ENCODE data around the gene ARHGEF6.
A peak's percentile ranks its signal among the peaks of the same experiment; 100 is the strongest.
"Not testable (repeated sequence)": the region's sequence is repeated elsewhere in the genome, so short reads cannot be mapped to it uniquely, and the experiment has no call there.

ARHGEF6 gene

DNA sequence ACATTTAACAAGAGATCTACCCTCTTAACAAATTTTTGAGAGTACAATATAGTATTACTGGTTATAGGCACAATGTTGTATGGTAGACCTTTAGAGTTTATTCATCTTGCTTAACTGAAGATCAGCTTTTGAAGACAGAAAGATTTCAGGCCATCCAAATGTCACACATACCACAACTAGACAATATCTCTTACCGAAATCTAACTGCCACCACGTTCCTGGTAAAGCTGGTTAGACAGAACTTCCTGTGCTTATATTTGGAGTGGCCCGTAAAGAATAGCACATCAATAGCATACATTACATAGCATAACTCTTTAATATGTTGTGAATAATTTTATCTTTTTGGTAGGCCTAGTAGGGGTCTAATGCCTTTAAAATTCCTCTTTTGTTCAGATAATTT lies 29.8 kb upstream of the ARHGEF6 start:
- ATAC-seq (replicated peaks; ENCODE audit: extremely low read depth, poor library complexity, severe bottlenecking) (no peak), DNase-seq (ENCODE audit: low spot score in 2 of 2) (no peak)
- H3K27ac Mint-ChIP-seq (ENCODE audit: low read depth), result no peak overlapping the region
- H3K4me3 Mint-ChIP-seq, result no peak overlapping the region
- H3K27me3 Mint-ChIP-seq, result no peaks in the 10 kb centered on the region
- H3K9me3 Mint-ChIP-seq, result no peaks in the 10 kb centered on the region
- peaks cover 4% of the 10 kb centered on the region for H3K36me3 Mint-ChIP-seq (ENCODE audit: insufficient read depth)
- H3K4me1 Mint-ChIP-seq, result no peaks in the 10 kb centered on the region

DNA sequence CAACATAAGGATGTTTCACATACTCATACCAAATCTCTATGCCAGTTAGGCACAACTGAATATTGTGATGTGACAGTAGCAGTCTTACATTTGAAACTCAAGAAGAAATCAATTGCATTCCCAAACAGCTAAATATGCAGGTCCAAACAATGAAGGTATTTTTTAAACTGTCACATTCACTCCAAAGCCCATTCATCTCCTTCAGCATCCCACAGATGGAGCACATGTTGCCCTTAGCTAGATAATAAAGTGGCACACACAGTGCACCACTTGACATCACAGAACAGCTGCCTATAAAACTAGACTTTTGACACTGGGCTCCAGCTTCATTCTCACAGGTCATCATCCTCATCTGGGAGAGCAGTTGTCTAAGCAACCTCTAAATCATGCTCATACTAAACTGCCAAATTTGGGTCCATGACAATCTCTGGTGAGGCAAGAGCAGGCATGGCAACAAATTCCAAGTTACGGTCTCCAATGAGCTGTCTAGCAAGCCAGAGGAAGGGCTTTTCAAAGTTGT lies 26.2 kb upstream of the ARHGEF6 start:
- Mint-ChIP-seq H3K4me3 (no peak overlapping the region), H3K27me3 (no peaks in the 10 kb centered on the region), H3K27ac (ENCODE audit: low read depth) (no peak overlapping the region), H3K9me3 (no peaks in the 10 kb centered on the region), H3K4me1 (no peaks in the 10 kb centered on the region), H3K36me3 (ENCODE audit: insufficient read depth) (peaks cover 4% of the 10 kb centered on the region)
- DNase-seq (ENCODE audit: low spot score in 2 of 2) (no peak), ATAC-seq (replicated peaks; ENCODE audit: extremely low read depth, poor library complexity, severe bottlenecking) (no peak)

DNA sequence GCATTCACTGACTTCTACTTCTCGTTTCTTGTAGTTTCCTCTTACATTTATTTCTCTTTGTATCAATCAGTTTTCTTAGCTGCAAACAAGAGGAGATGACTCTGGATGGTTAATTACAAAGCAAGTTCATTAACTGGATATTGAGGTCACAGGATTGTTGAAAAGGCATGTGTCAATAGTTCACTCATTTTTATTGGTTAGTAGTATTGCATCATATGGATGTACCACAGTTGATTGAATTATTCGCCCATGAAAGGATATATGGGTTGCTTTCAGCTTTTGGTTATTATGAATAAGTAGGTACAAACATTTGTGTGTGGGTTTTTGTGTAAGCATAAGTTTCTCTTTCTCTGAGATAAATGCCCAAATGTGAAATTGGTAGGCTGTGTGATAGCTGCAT lies 21.8 kb upstream of the ARHGEF6 start:
- ATAC-seq (replicated peaks; ENCODE audit: extremely low read depth, poor library complexity, severe bottlenecking) (no peak), DNase-seq (ENCODE audit: low spot score in 2 of 2) (no peak)
- Mint-ChIP-seq H3K27ac (ENCODE audit: low read depth) (no peak overlapping the region), H3K36me3 (ENCODE audit: insufficient read depth) (peaks cover 4% of the 10 kb centered on the region), H3K9me3 (no peaks in the 10 kb centered on the region), H3K4me1 (peaks cover 7% of the 10 kb centered on the region), H3K4me3 (no peak overlapping the region), H3K27me3 (no peaks in the 10 kb centered on the region)

DNA sequence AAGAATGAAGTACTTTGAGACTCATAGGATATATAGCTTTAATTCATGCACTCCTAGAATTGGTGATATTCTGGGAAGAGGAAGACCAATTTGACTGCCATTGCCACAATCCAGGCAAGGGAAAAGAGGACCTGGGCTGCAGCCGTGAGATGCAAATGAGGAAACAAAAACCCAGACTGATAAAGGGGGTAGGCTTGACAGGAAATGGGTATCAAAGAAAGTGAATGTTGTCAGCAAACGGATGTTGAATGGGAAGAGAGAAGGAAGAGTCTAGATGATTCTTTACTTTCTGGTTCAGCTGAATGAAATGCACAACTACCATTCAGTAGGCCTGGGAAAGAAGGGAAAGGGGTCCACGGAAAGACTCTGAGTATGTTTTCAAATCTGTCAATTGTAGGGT lies 17.1 kb upstream of the ARHGEF6 start:
- H3K27me3 Mint-ChIP-seq, result no peaks in the 10 kb centered on the region
- no peak for ATAC-seq (replicated peaks; ENCODE audit: extremely low read depth, poor library complexity, severe bottlenecking)
- no peak overlapping the region for H3K27ac Mint-ChIP-seq (ENCODE audit: low read depth)
- H3K4me1 Mint-ChIP-seq, result peaks cover 8% of the 10 kb centered on the region
- DNase-seq (ENCODE audit: low spot score in 2 of 2), result no peak
- no peaks in the 10 kb centered on the region for H3K9me3 Mint-ChIP-seq
- peaks cover 2% of the 10 kb centered on the region for H3K36me3 Mint-ChIP-seq (ENCODE audit: insufficient read depth)
- no peak overlapping the region for H3K4me3 Mint-ChIP-seq

DNA sequence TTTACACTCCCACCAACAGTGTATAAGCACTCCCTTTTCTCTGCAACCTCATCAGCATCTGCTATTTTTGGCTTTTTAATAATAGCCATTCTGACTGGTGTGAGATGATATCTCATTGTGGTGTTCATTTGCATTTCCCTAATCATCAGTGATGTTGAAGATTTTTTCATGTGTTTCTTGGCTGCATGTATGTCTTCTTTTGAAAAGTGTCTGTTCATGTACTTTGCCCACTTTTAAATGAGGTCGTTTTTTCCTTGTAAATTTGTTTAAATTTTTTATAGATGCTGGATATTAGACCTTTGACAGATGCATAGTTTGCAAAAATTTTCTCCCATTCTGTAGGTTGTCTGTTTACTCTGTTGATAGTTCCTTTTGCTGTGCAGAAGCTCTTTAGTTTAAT lies 14.4 kb upstream of the ARHGEF6 start:
- H3K27ac Mint-ChIP-seq (ENCODE audit: low read depth); H3K4me1 Mint-ChIP-seq; H3K27me3 Mint-ChIP-seq; H3K36me3 Mint-ChIP-seq (ENCODE audit: insufficient read depth); DNase-seq (ENCODE audit: low spot score in 2 of 2); H3K4me3 Mint-ChIP-seq; H3K9me3 Mint-ChIP-seq; ATAC-seq (replicated peaks; ENCODE audit: extremely low read depth, poor library complexity, severe bottlenecking): not testable (repeated sequence)

DNA sequence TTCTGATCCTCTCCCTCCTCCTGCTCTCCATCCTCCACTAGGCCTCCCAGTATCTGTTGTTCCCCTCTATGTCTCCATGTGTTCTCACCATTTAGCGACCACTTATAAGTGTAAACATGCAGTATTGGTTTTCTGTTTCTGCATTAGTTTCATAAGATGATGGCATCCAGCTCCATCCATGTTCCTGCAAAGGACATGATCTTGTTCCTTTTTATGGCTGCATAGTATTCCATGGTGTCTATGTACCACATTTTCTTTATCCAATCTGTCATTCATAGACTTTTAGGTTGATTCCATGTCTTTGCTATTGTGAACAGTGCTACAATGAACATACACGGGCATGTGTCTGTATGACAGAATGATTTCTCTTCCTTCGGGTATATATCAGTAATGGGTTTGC lies 13.9 kb upstream of the ARHGEF6 start:
- H3K27me3 Mint-ChIP-seq; H3K4me3 Mint-ChIP-seq; H3K9me3 Mint-ChIP-seq; H3K4me1 Mint-ChIP-seq; H3K27ac Mint-ChIP-seq (ENCODE audit: low read depth); DNase-seq (ENCODE audit: low spot score in 2 of 2); ATAC-seq (replicated peaks; ENCODE audit: extremely low read depth, poor library complexity, severe bottlenecking); H3K36me3 Mint-ChIP-seq (ENCODE audit: insufficient read depth): not testable (repeated sequence)

DNA sequence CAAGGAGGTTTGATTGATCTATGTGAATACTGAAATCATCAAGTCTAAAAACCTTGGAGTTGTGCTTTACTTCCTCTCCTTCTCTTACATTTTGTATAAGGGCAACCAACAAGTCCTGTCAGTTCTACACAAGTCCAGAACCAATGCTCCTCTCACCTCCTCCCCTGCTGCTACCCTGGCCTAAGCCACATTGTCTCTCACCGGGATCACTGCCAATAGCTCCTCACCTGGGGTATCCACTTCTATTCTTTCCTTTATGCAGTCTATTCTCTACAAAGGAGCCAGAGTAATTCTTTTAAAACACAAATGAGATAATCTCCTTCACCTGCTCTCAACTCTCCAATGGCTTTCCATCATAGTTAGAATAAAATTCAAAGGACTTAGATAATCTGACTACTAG lies 13.3 kb upstream of the ARHGEF6 start:
- no peaks in the 10 kb centered on the region for H3K36me3 Mint-ChIP-seq (ENCODE audit: insufficient read depth)
- peaks cover 8% of the 10 kb centered on the region for H3K4me1 Mint-ChIP-seq
- no peak overlapping the region for H3K27ac Mint-ChIP-seq (ENCODE audit: low read depth)
- no peak overlapping the region for H3K4me3 Mint-ChIP-seq
- ATAC-seq (replicated peaks; ENCODE audit: extremely low read depth, poor library complexity, severe bottlenecking), result no peak
- DNase-seq (ENCODE audit: low spot score in 2 of 2), result no peak
- no peaks in the 10 kb centered on the region for H3K9me3 Mint-ChIP-seq
- no peaks in the 10 kb centered on the region for H3K27me3 Mint-ChIP-seq

DNA sequence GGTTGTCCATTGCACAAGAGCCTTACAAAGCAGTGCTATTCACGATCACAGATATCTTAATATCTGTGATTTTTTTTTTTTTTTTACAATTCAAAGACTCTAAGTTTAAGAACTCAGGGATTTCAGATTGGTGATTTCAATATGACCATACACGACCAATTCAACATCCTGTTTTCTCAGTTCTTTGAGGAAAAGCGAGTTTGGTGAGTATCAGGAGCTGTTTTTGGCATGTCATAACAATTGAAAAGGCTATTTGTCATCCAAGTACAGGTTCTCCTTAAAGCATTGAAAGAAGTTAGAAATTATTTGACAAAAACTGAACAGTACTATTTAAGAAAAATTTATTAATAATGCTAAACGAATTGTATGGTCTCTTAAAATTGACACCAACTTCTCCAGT lies 9.1 kb upstream of the ARHGEF6 start:
- ATAC-seq (replicated peaks; ENCODE audit: extremely low read depth, poor library complexity, severe bottlenecking) (no peak), DNase-seq (ENCODE audit: low spot score in 2 of 2) (no peak)
- Mint-ChIP-seq H3K4me3 (no peak overlapping the region), H3K27ac (ENCODE audit: low read depth) (no peak overlapping the region), H3K36me3 (ENCODE audit: insufficient read depth) (no peaks in the 10 kb centered on the region), H3K27me3 (no peaks in the 10 kb centered on the region), H3K4me1 (no peaks in the 10 kb centered on the region), H3K9me3 (no peaks in the 10 kb centered on the region)

DNA sequence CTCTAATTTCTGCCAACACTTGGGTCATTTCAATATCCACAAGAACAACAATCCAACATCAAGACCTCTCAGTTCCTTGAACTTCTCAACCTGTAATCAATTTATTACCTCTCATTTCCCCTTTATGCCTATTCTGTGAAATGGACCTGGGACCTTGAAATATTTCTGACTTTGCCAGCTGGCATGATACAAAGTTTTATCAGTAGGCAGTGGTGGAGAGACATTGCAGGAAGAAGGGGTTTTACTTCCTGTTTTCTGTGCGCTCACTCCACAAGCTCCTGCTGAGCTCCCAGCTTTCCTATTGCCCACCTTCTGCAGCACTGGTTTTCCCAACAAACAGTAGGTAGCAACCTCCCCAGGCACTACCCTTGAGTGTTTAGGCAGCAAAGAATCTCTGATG lies 3.5 kb upstream of the ARHGEF6 start:
- Mint-ChIP-seq H3K36me3 (ENCODE audit: insufficient read depth) (peaks cover 2% of the 10 kb centered on the region), H3K27ac (ENCODE audit: low read depth) (no peak overlapping the region), H3K4me1 (peaks cover 28% of the 10 kb centered on the region), H3K9me3 (no peaks in the 10 kb centered on the region), H3K4me3 (no peak overlapping the region), H3K27me3 (no peaks in the 10 kb centered on the region)
- DNase-seq (ENCODE audit: low spot score in 2 of 2) (no peak), ATAC-seq (replicated peaks; ENCODE audit: extremely low read depth, poor library complexity, severe bottlenecking) (no peak)

DNA sequence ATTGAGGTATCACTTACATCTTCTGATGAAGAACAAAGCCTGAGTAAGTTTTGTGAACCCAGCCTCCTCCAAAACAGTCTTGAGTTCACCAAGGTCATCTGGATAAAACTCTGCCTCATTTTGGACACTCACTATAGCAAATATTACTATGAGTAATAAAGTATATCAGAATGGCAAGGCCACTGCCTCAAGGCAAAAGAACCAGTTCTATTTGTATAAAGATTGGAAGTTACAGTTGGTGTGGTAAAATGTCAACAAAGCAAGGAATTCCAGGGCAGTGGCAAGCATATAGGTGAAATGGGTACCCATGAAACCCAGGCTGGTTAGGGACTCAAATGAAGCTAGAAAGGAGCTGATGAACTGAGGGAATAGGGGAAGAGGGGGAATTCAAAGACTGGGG lies 2.4 kb upstream of the ARHGEF6 start:
- Mint-ChIP-seq H3K27ac (ENCODE audit: low read depth) (no peak overlapping the region), H3K36me3 (ENCODE audit: insufficient read depth) (peaks cover 5% of the 10 kb centered on the region), H3K9me3 (no peaks in the 10 kb centered on the region), H3K27me3 (no peaks in the 10 kb centered on the region), H3K4me3 (no peak overlapping the region), H3K4me1 (peaks cover 28% of the 10 kb centered on the region)
- DNase-seq (ENCODE audit: low spot score in 2 of 2), result no peak
- no peak for ATAC-seq (replicated peaks; ENCODE audit: extremely low read depth, poor library complexity, severe bottlenecking)

DNA sequence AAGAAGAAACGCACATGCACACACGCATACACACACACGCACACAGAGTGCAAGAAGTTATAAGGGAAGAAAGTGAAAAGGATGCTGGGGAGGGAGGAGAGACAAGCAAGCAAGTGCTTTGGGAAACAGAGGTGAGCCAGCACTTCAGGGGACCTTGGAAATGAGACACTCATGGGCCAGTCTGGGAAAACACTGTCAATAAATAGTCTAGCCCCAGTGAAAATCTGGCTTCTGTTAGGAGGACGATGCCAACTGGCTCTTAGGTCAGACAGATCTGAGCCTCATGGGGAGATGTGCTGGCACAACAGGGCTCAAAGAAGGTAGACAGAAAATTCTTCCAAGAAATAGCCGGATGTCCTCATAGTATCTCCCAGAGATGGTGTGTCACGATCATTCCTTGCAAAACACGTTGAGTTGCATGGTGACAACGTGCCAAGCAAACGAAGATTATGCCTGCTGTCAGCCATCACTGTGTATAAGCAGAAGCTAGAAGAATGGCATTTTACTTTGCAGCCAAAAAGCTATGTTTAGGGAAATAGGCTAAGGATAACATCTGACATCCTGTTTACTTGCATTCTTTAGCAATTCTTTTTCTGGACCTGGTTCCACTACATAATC lies 557 bp upstream of the ARHGEF6 start:
- Mint-ChIP-seq H3K9me3 (no peaks in the 10 kb centered on the region), H3K27me3 (no peaks in the 10 kb centered on the region), H3K27ac (ENCODE audit: low read depth) (peak overlapping the region; percentile 93), H3K4me3 (peak overlapping the region; percentile 90), H3K36me3 (ENCODE audit: insufficient read depth) (peaks cover 6% of the 10 kb centered on the region), H3K4me1 (peaks cover 40% of the 10 kb centered on the region)
- ATAC-seq (replicated peaks; ENCODE audit: extremely low read depth, poor library complexity, severe bottlenecking), result no peak
- DNase-seq (ENCODE audit: low spot score in 2 of 2), result no peak

DNA sequence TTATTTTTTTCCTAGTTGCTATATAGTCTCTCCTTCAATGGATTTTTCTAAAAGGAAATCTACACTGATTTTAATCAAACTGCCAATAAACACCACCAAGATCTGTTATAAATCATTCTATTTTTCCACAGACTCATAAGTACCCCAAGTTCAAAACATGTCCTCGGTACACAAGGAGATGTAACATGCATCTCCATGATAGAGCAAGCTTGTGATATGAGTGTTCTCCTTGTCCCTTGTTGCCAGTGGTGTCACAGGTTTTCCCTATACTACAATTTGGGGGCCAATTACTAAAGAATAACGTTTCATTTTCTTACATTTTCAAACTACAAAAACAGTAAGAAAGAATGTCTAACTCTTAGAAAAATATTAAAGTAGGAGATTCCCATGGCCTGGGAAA lies 491 bp downstream of the ARHGEF6 start:
- Mint-ChIP-seq H3K4me1 (peaks cover 51% of the 10 kb centered on the region), H3K9me3 (no peaks in the 10 kb centered on the region), H3K36me3 (ENCODE audit: insufficient read depth) (peaks cover 6% of the 10 kb centered on the region), H3K4me3 (peak overlapping the region; percentile 90), H3K27ac (ENCODE audit: low read depth) (peak overlapping the region; percentile 93), H3K27me3 (no peaks in the 10 kb centered on the region)
- ATAC-seq (replicated peaks; ENCODE audit: extremely low read depth, poor library complexity, severe bottlenecking) (no peak), DNase-seq (ENCODE audit: low spot score in 2 of 2) (no peak)

DNA sequence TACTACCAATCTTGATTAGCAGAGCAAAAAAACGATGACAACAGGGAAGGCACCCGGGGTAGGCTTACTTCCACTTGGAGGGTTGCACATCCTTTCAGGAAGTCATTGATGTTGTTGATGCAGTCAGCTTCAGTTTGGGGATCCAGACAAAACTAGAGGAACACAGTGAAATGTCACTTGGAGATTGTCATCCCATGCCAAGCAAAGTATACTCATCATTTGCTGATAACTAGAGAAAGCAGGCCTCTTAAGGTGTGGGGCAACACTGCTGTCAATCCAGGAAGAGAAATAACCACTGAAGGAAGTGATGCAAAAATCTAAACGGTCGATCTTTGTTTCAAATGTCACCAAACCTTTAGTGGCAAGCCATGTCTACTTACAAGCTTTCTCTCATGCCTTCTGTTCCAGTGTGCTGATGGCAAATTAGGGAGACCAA lies 1.4 kb downstream of the ARHGEF6 start:
- peak overlapping the region; percentile 90 for H3K4me3 Mint-ChIP-seq
- no peaks in the 10 kb centered on the region for H3K9me3 Mint-ChIP-seq
- no peak for DNase-seq (ENCODE audit: low spot score in 2 of 2)
- peak; percentile 65 for ATAC-seq (replicated peaks; ENCODE audit: extremely low read depth, poor library complexity, severe bottlenecking)
- peak overlapping the region; percentile 93 for H3K27ac Mint-ChIP-seq (ENCODE audit: low read depth)
- peaks cover 6% of the 10 kb centered on the region for H3K36me3 Mint-ChIP-seq (ENCODE audit: insufficient read depth)
- no peaks in the 10 kb centered on the region for H3K27me3 Mint-ChIP-seq
- peaks cover 60% of the 10 kb centered on the region for H3K4me1 Mint-ChIP-seq

All from central memory CD8-positive, alpha-beta T cell (primary cell).